ENCODE results near the gene FPGS. TPM values are rescaled to one million over a fixed set of nuclear protein-coding genes. Genes with fewer than 3 reads are reported as not detected.
"Not testable (repeated sequence)": the region's sequence is repeated elsewhere in the genome, so short reads cannot be mapped to it uniquely, and the experiment has no call there.

The FPGS gene
- total RNA-seq, 1 donor from 2014 or later = 42.4 TPM

- not testable (repeated sequence) for H3K36me3 Mint-ChIP-seq; H3K27me3 Mint-ChIP-seq; DNase-seq (ENCODE audit: extremely low spot score, unreplicated experiment); H3K9me3 Mint-ChIP-seq; H3K27ac Mint-ChIP-seq; H3K4me3 Mint-ChIP-seq; H3K4me1 Mint-ChIP-seq (ENCODE audit: unreplicated experiment)
- peak; percentile 62 for TF ChIP-seq CTCF (conservative IDR thresholded peaks at IDR 0.05)
Observed at GRCh38 chr9:127780909-127781308, 21.8 kb upstream of the FPGS start.

- no peak for DNase-seq (ENCODE audit: extremely low spot score, unreplicated experiment)
- no peak for TF ChIP-seq CTCF (conservative IDR thresholded peaks at IDR 0.05)
- peaks cover 3% of the 10 kb centered on the region for H3K36me3 Mint-ChIP-seq
- no peaks in the 10 kb centered on the region for H3K9me3 Mint-ChIP-seq
- no peaks in the 10 kb centered on the region for H3K27me3 Mint-ChIP-seq
- peaks cover 7% of the 10 kb centered on the region for H3K4me1 Mint-ChIP-seq (ENCODE audit: unreplicated experiment)
- no peak overlapping the region for H3K4me3 Mint-ChIP-seq
- H3K27ac Mint-ChIP-seq = no peak overlapping the region
Observed at GRCh38 chr9:127781806-127782205, 20.9 kb upstream of the FPGS start.

- H3K27me3 Mint-ChIP-seq = no peaks in the 10 kb centered on the region
- peaks cover 10% of the 10 kb centered on the region for H3K4me1 Mint-ChIP-seq (ENCODE audit: unreplicated experiment)
- H3K4me3 Mint-ChIP-seq = no peak overlapping the region
- TF ChIP-seq CTCF (conservative IDR thresholded peaks at IDR 0.05) = no peak
- peaks cover 4% of the 10 kb centered on the region for H3K36me3 Mint-ChIP-seq
- DNase-seq (ENCODE audit: extremely low spot score, unreplicated experiment) = no peak
- H3K9me3 Mint-ChIP-seq = no peaks in the 10 kb centered on the region
- no peak overlapping the region for H3K27ac Mint-ChIP-seq
Observed at GRCh38 chr9:127783111-127784008, 19.3 kb upstream of the FPGS start.

- Mint-ChIP-seq H3K27me3 (no peaks in the 10 kb centered on the region), H3K36me3 (peaks cover 12% of the 10 kb centered on the region), H3K27ac (peak overlapping the region; percentile 82), H3K4me1 (ENCODE audit: unreplicated experiment) (peaks cover 10% of the 10 kb centered on the region), H3K4me3 (peak overlapping the region; percentile 95), H3K9me3 (no peaks in the 10 kb centered on the region)
- peak; percentile 94 for DNase-seq (ENCODE audit: extremely low spot score, unreplicated experiment)
- TF ChIP-seq CTCF (conservative IDR thresholded peaks at IDR 0.05) = peak; percentile 95
Observed at GRCh38 chr9:127785023-127785932, 17.4 kb upstream of the FPGS start.

- Mint-ChIP-seq H3K27me3 (no peaks in the 10 kb centered on the region), H3K27ac (peak within 1 kb of the TSS; percentile 85), H3K4me1 (ENCODE audit: unreplicated experiment) (peaks cover 10% of the 10 kb centered on the region), H3K36me3 (peaks cover 14% of the 10 kb centered on the region), H3K9me3 (no peaks in the 10 kb centered on the region), H3K4me3 (peak within 1 kb of the TSS; percentile 95)
- DNase-seq (ENCODE audit: extremely low spot score, unreplicated experiment) = peak; percentile 96
- TF ChIP-seq CTCF (conservative IDR thresholded peaks at IDR 0.05) = no peak
Observed at GRCh38 chr9:127785933-127786772, 16.5 kb upstream of the FPGS start, which contains the start of gene CDK9. Gene CDK9, plus strand, starts transcription at chr9:127786034. Its CDS starts 115 bp downstream, at chr9:127786149.

All from type B pancreatic cell (in vitro differentiated cells).